ENCODE results near the gene GABBR2. TPM values are rescaled to one million over a fixed set of nuclear protein-coding genes. Genes with fewer than 3 reads are reported as not detected.
"Not testable (repeated sequence)": the region's sequence is repeated elsewhere in the genome, so short reads cannot be mapped to it uniquely, and the experiment has no call there.

The GABBR2 gene
- total and polyA plus RNA-seq, 2 of the 8 experiments (the other 6 are each of a cell fraction or from before 2014, with no cell fraction given): 0.50 to 1.2 TPM

DNA sequence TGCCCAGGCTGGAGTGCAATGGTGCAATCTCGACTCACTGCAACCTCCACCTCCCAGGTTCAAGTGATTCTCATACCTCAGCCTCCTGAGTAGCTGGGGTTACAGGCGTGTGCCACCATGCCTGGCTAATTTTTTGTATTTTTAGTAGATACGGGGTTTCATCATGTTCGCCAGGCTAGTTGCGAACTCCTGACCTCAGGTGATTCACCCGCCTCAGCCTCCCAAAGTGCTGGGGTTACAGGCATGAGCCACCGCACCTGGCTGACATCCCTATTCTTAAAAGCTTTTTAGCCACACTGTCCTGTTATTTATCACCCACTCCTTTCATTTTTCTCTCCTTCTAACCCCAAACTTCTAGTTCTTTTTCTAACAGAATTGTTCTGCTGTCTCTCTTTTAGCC is 425.6 kb downstream of the GABBR2 start:
- H3K9ac ChIP-seq (replicated peaks in 1 of 4; ENCODE audit: extremely low read depth in 1 of 4, low read depth in 3 of 4, low read length in 3 of 4); H2BK15ac ChIP-seq (ENCODE audit: low read length); H3K18ac ChIP-seq (ENCODE audit: extremely low read depth, low read length); H4K91ac ChIP-seq (replicated peaks; ENCODE audit: insufficient read length, low read length); H3K79me1 ChIP-seq (ENCODE audit: low read depth, low read length); H2BK5ac ChIP-seq (ENCODE audit: low read depth, low read length); H3K4me2 ChIP-seq (ENCODE audit: insufficient read depth in 1 of 2, low read depth in 2 of 2, low read length in 2 of 2); H3K79me2 ChIP-seq (ENCODE audit: control insufficient read depth in 1 of 2, insufficient read depth in 2 of 2, low read length in 2 of 2); H3K36me3 ChIP-seq (ENCODE audit: control insufficient read depth in 2 of 4, insufficient read depth in 4 of 4, low read length in 3 of 4); DNase-seq (ENCODE audit: low read depth in 1 of 2, low spot score in 2 of 2); H3K4ac ChIP-seq (replicated peaks; ENCODE audit: insufficient read length, low read depth, low read length); H2AFZ ChIP-seq (ENCODE audit: low read length); H3K27me3 ChIP-seq (replicated peaks in 1 of 4; ENCODE audit: control insufficient read depth in 3 of 4, extremely low read depth in 1 of 4, insufficient read depth in 3 of 4, low read length in 3 of 4); FAIRE-seq; POLR2A ChIA-PET (ENCODE audit: partially characterized antibody); H3K14ac ChIP-seq (ENCODE audit: insufficient read length); H3K27ac ChIP-seq (ENCODE audit: low read depth, low read length); H3K9me3 ChIP-seq (ENCODE audit: insufficient read depth in 2 of 2, low read depth in 1 of 2, low read length in 1 of 2); H2AK5ac ChIP-seq (ENCODE audit: low read depth, low read length); H3K4me3 ChIP-seq (ENCODE audit: extremely low read depth in 1 of 4, insufficient read depth in 2 of 4, low read depth in 3 of 4, low read length in 4 of 4); H2BK120ac ChIP-seq (replicated peaks; ENCODE audit: low read depth, low read length); H3K56ac ChIP-seq (replicated peaks; ENCODE audit: insufficient read length, low read depth, low read length); H3K4me1 ChIP-seq (replicated peaks in 1 of 4; ENCODE audit: control insufficient read depth in 3 of 4, insufficient read depth in 4 of 4, low read length in 3 of 4); H4K20me1 ChIP-seq (replicated peaks in 1 of 2; ENCODE audit: control insufficient read depth in 1 of 2, insufficient read depth in 2 of 2, low read length in 2 of 2); H4K5ac ChIP-seq (ENCODE audit: insufficient read length, low read depth, low read length); H2BK12ac ChIP-seq (ENCODE audit: low read depth, low read length); H3K23ac ChIP-seq (ENCODE audit: insufficient read length); H3K23me2 ChIP-seq (ENCODE audit: low read depth, low read length); H2BK20ac ChIP-seq (ENCODE audit: low read length); H4K8ac ChIP-seq (ENCODE audit: extremely low read depth, insufficient read depth, low read length): not testable (repeated sequence)
- WGBS, 2 experiments (ENCODE audit: extremely low coverage in 1 of 2, insufficient coverage in 1 of 2, insufficient read length in 1 of 2, insufficient replicate concordance in 2 of 2, low coverage in 1 of 2, low lambda C conversion rate in 2 of 2, missing lambda C conversion rate in 1 of 2): 85% methylated on average over 7 of the region's 7 CpGs; no CpG with 5 or more reads in 1 of the 2 experiments
- CTCF ChIA-PET (ENCODE audit: partially characterized antibody): interaction anchor here (0.7 to 1.4 kb wide), 4 partner anchors 73 to 248 kb away, joined by 3 read pairs; no protein-coding TSS in a partner anchor

Measured in H1 (cell line).